DOHH2 (cell line): ENCODE data around the gene MAP4K4.

Source experiments
- H3F3A ChIP-seq: fragments of 200-600 bp; sonication (generic), shearing (Covaris generic); 2 replicates; pipeline ENCODE4 v1.6.0; 2016; ENCODE audit warnings: antibody characterized with exemption, mild to moderate bottlenecking; ENCODE audit not compliant: control insufficient read depth, insufficient read depth
- H3K27ac ChIP-seq: fragments of 200-600 bp; sonication (generic); 2 replicates; pipeline ENCODE4 v1.5.1; 2014; ENCODE audit warnings: low read depth, mild to moderate bottlenecking, low read length, moderate library complexity
- H3K27me3 ChIP-seq: fragments of 200-600 bp; sonication (generic); 2 replicates; pipeline ENCODE4 v1.6.1; 2014; ENCODE audit warnings: mild to moderate bottlenecking, low read length, mixed read lengths; ENCODE audit not compliant: control insufficient read depth
- H3K36me3 ChIP-seq: fragments of 200-600 bp; sonication (generic); 2 replicates; pipeline ENCODE4 v1.6.1; 2014; ENCODE audit warnings: mild to moderate bottlenecking, low read length, moderate library complexity, mixed read lengths; ENCODE audit not compliant: control insufficient read depth
- H3K4me1 ChIP-seq: fragments of 200-600 bp; sonication (generic); 2 replicates; pipeline ENCODE4 v1.6.1; 2014; ENCODE audit warnings: mild to moderate bottlenecking, low read length, mixed read lengths; ENCODE audit not compliant: control insufficient read depth
- H3K4me2 ChIP-seq: fragments of 200-600 bp; sonication (generic); 2 replicates; pipeline ENCODE4 v1.6.0; 2014; ENCODE audit warnings: mild to moderate bottlenecking, low read length, moderate library complexity
- H3K4me3 ChIP-seq: fragments of 200-600 bp; sonication (generic); 2 replicates; pipeline ENCODE4 v1.5.1; 2014; ENCODE audit warnings: mild to moderate bottlenecking, low read length, mixed read lengths
- H3K79me2 ChIP-seq: fragments of 200-600 bp; sonication (generic); 2 replicates; pipeline ENCODE4 v1.6.1; 2014; ENCODE audit warnings: mild to moderate bottlenecking, low read length, mixed read lengths; ENCODE audit not compliant: control insufficient read depth
- H3K9me2 ChIP-seq: fragments of 200-600 bp; sonication (generic); replicated peaks from 2 replicates; pipeline ENCODE4 v1.6.1; 2014; ENCODE audit warnings: mild to moderate bottlenecking, low read length, mixed read lengths; ENCODE audit not compliant: control insufficient read depth
- H3K9me3 ChIP-seq: fragments of 200-600 bp; sonication (generic); 2 replicates; pipeline ENCODE4 v1.6.1; 2014; ENCODE audit warnings: antibody characterized with exemption, low read length, mixed read lengths; ENCODE audit not compliant: control insufficient read depth, insufficient read depth
- H4K20me1 ChIP-seq: fragments of 200-600 bp; sonication (generic); 2 replicates; pipeline ENCODE4 v1.6.0; 2014; ENCODE audit warnings: low read depth, mild to moderate bottlenecking, antibody characterized with exemption, low read length, moderate library complexity; ENCODE audit not compliant: control insufficient read depth, insufficient read depth
- EZH2phosphoT487 ChIP-seq: fragments of 200-600 bp; sonication (generic); IDR thresholded peaks from 2 replicates; pipeline ENCODE4 v1.6.1; 2017; ENCODE audit warnings: borderline replicate concordance, mild to moderate bottlenecking, antibody characterized with exemption, low read length, moderate library complexity, mixed read lengths
- TF ChIP-seq, protein P1 (sequence below): fragments of 200-600 bp; sonication (generic); IDR thresholded peaks from one replicate; pipeline ENCODE4 v1.5.1; 2014; ENCODE audit warnings: antibody characterized with exemption, mild to moderate bottlenecking, low read depth, low read length; ENCODE audit not compliant: poor library complexity, severe bottlenecking

Gene MAP4K4

DNA sequence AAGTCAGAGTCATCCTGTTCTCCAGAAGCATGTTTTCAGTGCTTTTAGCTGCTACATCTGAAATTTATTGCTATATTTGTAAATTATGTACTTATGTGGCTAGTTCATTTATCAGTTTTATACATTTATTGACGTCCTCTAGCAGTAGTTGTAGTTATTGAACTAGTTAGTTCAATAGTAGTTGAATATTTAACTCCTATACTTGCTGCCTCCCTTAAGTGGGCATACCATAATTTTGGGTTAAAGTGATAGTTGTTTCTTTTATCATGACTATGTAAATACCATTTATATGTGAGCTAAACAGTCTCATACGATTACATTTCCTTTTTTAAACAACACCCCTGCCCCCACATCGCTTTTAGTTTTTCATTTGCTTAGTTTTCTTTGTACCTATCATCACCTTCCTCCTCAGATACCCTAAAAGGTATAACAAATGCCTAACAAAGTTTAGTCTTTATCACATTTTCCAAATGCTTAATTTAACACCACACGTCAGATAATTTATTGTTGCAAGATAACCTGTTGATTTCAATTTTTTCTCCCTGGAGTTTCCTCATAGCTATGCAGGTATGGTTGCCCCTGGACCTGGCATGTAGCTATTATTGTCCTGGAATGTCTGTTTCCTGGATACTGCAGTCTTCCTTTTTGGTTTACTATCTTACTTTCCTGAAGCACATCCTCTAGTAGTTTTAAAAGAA is 8.8 kb downstream of the MAP4K4 start:
- Histone ChIP-seq H3F3A (peaks cover 47% of the 10 kb centered on the region), H3K27me3 (no peaks in the 10 kb centered on the region), H3K4me2 (peak overlapping the region; percentile 80), H3K79me2 (peaks cover 99% of the 10 kb centered on the region), H4K20me1 (no peaks in the 10 kb centered on the region; the same call in 1 of the 2 replicates), H3K4me3 (peak overlapping the region; percentile 63), H3K9me2 (no peaks in the 10 kb centered on the region), H3K27ac (peak overlapping the region; percentile 78), H3K36me3 (peaks cover 64% of the 10 kb centered on the region), H3K9me3 (no peaks in the 10 kb centered on the region), H3K4me1 (peaks cover 99% of the 10 kb centered on the region)
- TF ChIP-seq, protein P1, sequence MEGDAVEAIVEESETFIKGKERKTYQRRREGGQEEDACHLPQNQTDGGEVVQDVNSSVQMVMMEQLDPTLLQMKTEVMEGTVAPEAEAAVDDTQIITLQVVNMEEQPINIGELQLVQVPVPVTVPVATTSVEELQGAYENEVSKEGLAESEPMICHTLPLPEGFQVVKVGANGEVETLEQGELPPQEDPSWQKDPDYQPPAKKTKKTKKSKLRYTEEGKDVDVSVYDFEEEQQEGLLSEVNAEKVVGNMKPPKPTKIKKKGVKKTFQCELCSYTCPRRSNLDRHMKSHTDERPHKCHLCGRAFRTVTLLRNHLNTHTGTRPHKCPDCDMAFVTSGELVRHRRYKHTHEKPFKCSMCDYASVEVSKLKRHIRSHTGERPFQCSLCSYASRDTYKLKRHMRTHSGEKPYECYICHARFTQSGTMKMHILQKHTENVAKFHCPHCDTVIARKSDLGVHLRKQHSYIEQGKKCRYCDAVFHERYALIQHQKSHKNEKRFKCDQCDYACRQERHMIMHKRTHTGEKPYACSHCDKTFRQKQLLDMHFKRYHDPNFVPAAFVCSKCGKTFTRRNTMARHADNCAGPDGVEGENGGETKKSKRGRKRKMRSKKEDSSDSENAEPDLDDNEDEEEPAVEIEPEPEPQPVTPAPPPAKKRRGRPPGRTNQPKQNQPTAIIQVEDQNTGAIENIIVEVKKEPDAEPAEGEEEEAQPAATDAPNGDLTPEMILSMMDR = no peak
- no peak for TF ChIP-seq EZH2phosphoT487

DNA sequence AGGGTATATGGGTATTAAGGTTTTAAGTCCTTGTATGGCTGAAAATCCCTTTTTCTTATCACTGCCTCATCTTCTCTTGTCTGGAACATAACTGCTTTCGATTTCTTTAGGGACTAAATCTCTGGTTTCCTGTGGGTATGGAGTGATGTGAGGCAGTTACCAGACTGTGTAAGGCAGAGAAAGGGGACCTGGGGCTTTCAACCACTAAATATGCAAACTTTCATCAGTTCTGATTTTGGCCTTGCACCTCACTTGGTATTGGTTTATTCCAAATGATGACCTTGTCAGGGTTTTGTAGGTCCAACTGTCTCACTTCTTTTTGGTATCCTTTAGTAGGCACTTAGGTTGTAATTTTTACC is 9.3 kb downstream of the MAP4K4 start:
- Histone ChIP-seq H3K27ac (peak overlapping the region; percentile 78), H3K4me2 (peak overlapping the region; percentile 80)

DNA sequence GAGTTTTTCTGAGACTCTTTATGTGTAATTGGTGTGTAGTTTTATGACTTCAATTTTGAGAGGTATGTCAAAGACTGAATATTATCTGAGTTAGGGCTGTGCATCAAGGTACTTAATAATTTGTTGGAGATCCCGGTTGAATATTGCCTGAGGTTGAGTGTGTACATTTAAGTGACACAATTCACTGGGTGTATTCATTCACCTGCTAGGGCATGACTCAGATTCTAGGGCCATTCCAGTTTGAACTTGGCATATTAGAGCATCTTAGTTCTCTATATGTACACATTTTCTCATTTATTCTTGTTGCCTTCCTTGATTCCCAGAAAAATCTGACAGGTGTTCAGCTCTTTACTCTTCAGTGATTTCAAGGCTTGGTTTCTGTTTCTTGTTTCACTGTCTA is 12.5 kb downstream of the MAP4K4 start:
- TF ChIP-seq, protein P1 = no peak
- TF ChIP-seq EZH2phosphoT487 = no peak
- Histone ChIP-seq H3K4me3 (peak overlapping the region; percentile 56), H3K79me2 (peaks cover 100% of the 10 kb centered on the region), H3K4me1 (peaks cover 98% of the 10 kb centered on the region), H3K4me2 (peak overlapping the region; percentile 80), H4K20me1 (no peaks in the 10 kb centered on the region; the same call in 1 of the 2 replicates), H3K27me3 (no peaks in the 10 kb centered on the region), H3F3A (peaks cover 41% of the 10 kb centered on the region), H3K36me3 (peaks cover 48% of the 10 kb centered on the region), H3K9me2 (no peaks in the 10 kb centered on the region), H3K9me3 (no peaks in the 10 kb centered on the region), H3K27ac (peak overlapping the region; percentile 78)

More for the DNA sequence above, 9.3 kb downstream of the MAP4K4 start:
- Histone ChIP-seq H3K4me3 (peak overlapping the region; percentile 63), H3K4me1 (peaks cover 99% of the 10 kb centered on the region), H3K79me2 (peaks cover 99% of the 10 kb centered on the region), H3K27me3 (no peaks in the 10 kb centered on the region), H3K9me3 (no peaks in the 10 kb centered on the region), H4K20me1 (no peaks in the 10 kb centered on the region; the same call in 1 of the 2 replicates), H3K36me3 (peaks cover 61% of the 10 kb centered on the region), H3F3A (peaks cover 47% of the 10 kb centered on the region), H3K9me2 (no peaks in the 10 kb centered on the region)
- TF ChIP-seq EZH2phosphoT487 = no peak
- TF ChIP-seq, protein P1 = no peak
